Skeletal muscle tissue (tissue), 2 donors: ENCODE results near the gene TEC. TPM values are rescaled to one million over a fixed set of nuclear protein-coding genes. Genes with fewer than 3 reads are reported as not detected.

Experiments used
- small RNA-seq: library from RNA; depleted of rRNA; stranded (forward); fragments of <200 nt; gene quantifications from one replicate; pipeline ENCODE3, GENCODE V24; 2014
- total RNA-seq: library from RNA; depleted of rRNA; stranded (reverse); fragments of >200 nt; gene quantifications from one replicate; pipeline ENCODE4 v1.2.3, GENCODE V29; 2014

The TEC gene
- total RNA-seq, 1 donor from 2014 or later: 0.52 TPM

Small RNA genes lying within 50 kb of the gene (small RNA-seq; reads per million reads assigned to genes)
- gene RF00019: not detected
- gene RF00026: not detected
- not detected for gene RNU6-838P

Other genes with a start within 250 kb of the TEC start
- gene TXK, start 135.6 kb downstream of the TEC start, total RNA-seq: 0.52 TPM
- gene SLAIN2, start 71.7 kb upstream of the TEC start, total RNA-seq: 53.8 TPM
- 2.6 TPM for gene SLC10A4, start 213.5 kb upstream of the TEC start, total RNA-seq
- not detected for gene ZAR1, start 220.4 kb upstream of the TEC start, total RNA-seq